PC-3 (cell line): ENCODE data around the gene RAB30. TPM values are rescaled to one million over a fixed set of nuclear protein-coding genes. Genes with fewer than 3 reads are reported as not detected.

Source experiments
- ATAC-seq: fragments of 200-7000 bp; cut with Tn5 transposase; 2 replicates; pipeline ENCODE4 v1.9.1; 2020; ENCODE audit warnings: mild to moderate bottlenecking, moderate library complexity
- BruUV-seq: library from RNA; stranded (reverse); fragments of 400-500 nt; replicated peaks from 2 replicates; lab custom pipeline; 2021; lab: Mats Ljungman, UMichigan
- CTCF ChIA-PET: fragments of 300-600 bp; sonication (Branson Sonifier 250); formaldehyde crosslinking; loops from one replicate; lab custom pipeline; 2022; ENCODE audit warnings: antibody characterized with exemption; lab: Charles Lee
- POLR2A ChIA-PET: fragments of 300-600 bp; sonication (Branson Sonifier 250); formaldehyde crosslinking; loops from one replicate; lab custom pipeline; 2022; ENCODE audit warnings: antibody characterized with exemption; ENCODE audit not compliant: unreplicated experiment; lab: Charles Lee
- DNase-seq: peaks from one replicate; pipeline ENCODE4 v3.0.0-alpha.2; 2015
- H2AFZ ChIP-seq: fragments of 300-600 bp; sonication (generic); 2 replicates; pipeline ENCODE4 v1.6.0; 2016; ENCODE audit warnings: antibody characterized with exemption, low read length
- H3F3A ChIP-seq: fragments of 300-600 bp; sonication (generic); one replicate; pipeline ENCODE4 v1.6.0; 2017; ENCODE audit warnings: antibody characterized with exemption, low read length, control low read depth, mild to moderate bottlenecking; ENCODE audit not compliant: unreplicated experiment
- H3K27ac ChIP-seq: fragments of 300-600 bp; sonication (generic); 2 replicates; pipeline ENCODE4 v1.5.1; 2016; ENCODE audit warnings: mild to moderate bottlenecking, low read length
- H3K27me3 ChIP-seq: fragments of 300-600 bp; sonication (generic); 2 replicates; pipeline ENCODE4 v1.6.1; 2016; ENCODE audit warnings: low read length, mixed read lengths
- H3K36me3 ChIP-seq: fragments of 300-600 bp; sonication (generic); 2 replicates; pipeline ENCODE4 v1.6.1; 2016; ENCODE audit warnings: low read depth, mixed run types, low read length, mixed read lengths
- H3K4me1 ChIP-seq: fragments of 300-600 bp; sonication (generic); 2 replicates; pipeline ENCODE4 v1.5.1; 2016; ENCODE audit warnings: low read length; ENCODE audit not compliant: insufficient read depth
- H3K4me2 ChIP-seq: fragments of 300-600 bp; sonication (generic); 2 replicates; pipeline ENCODE4 v1.6.0; 2016; ENCODE audit warnings: low read length
- H3K4me3 ChIP-seq: fragments of 300-600 bp; sonication (generic); 2 replicates; pipeline ENCODE4 v1.5.1; 2016; ENCODE audit warnings: mild to moderate bottlenecking, low read length, mixed read lengths
- H3K79me2 ChIP-seq: fragments of 300-600 bp; sonication (generic); 2 replicates; pipeline ENCODE4 v1.6.1; 2017; ENCODE audit warnings: low read length, mixed read lengths
- H3K9ac ChIP-seq: fragments of 300-600 bp; sonication (generic); 2 replicates; pipeline ENCODE4 v1.6.0; 2016; ENCODE audit warnings: mild to moderate bottlenecking, low read length
- H3K9me2 ChIP-seq: fragments of 300-600 bp; sonication (generic); replicated peaks from 2 replicates; pipeline ENCODE4 v1.6.1; 2016; ENCODE audit warnings: mixed run types, low read length, mixed read lengths
- H3K9me3 ChIP-seq: fragments of 300-600 bp; sonication (generic); 2 replicates; pipeline ENCODE4 v1.6.1; 2016; ENCODE audit warnings: low read length, mixed read lengths
- H4K20me1 ChIP-seq: fragments of 300-600 bp; sonication (generic); 2 replicates; pipeline ENCODE4 v1.6.1; 2016; ENCODE audit warnings: low read length, mixed read lengths
- CTCF ChIP-seq: fragments of 300-600 bp; sonication (generic); conservative IDR thresholded peaks from 2 replicates; pipeline ENCODE4 v1.5.1; 2017; ENCODE audit warnings: antibody characterized with exemption, low read depth, mild to moderate bottlenecking, low read length
- EZH2 ChIP-seq: fragments of 300-600 bp; sonication (generic); IDR thresholded peaks from one replicate; pipeline ENCODE4 v1.6.1; 2017; ENCODE audit warnings: antibody characterized with exemption, mild to moderate bottlenecking, low read length; ENCODE audit not compliant: unreplicated experiment
- EZH2phosphoT487 ChIP-seq: fragments of 300-600 bp; sonication (generic); IDR thresholded peaks from 2 replicates; pipeline ENCODE4 v1.6.1; 2018; ENCODE audit warnings: mild to moderate bottlenecking, antibody characterized with exemption, low read length, borderline replicate concordance
- intact Hi-C: fragments of 100-400 bp; cut with micrococcal nuclease; formaldehyde crosslinking; loops from 2 replicates; pipeline ENCODE4 v1.9.0; 2023
- total RNA-seq: library from RNA; depleted of rRNA; stranded (reverse); fragments of >200 nt; gene quantifications from 2 replicates; pipeline ENCODE4 v1.2.3, GENCODE V29; 2014

Gene RAB30
- total RNA-seq, 1 experiment from 2014 or later: 6.6 TPM

DNA sequence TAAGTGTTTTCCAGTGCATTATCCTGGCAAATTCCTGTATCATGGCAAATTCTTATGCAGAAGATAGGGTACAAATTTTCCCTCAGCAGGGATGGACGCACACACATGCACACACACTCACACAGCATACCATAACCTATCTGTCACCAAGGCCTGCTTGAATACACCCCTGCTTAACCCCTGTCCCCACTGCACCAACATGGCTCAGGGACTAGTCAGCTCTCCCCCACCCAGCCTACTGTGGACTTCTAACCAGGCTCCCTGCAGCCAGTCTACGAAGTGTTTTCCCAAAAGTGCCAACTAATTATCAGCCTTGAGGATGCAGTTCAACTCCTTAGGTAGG is 63.1 kb downstream of the RAB30 start:
- no peak overlapping the region for H3K9ac ChIP-seq
- CTCF ChIA-PET: no interaction called here
- H3K27me3 ChIP-seq: no peaks in the 10 kb centered on the region
- H3K36me3 ChIP-seq: no peaks in the 10 kb centered on the region
- peaks cover 28% of the 10 kb centered on the region for H3K4me1 ChIP-seq
- no TSS peak for BruUV-seq
- ATAC-seq (no peak), DNase-seq (no peak)
- H4K20me1 ChIP-seq: no peaks in the 10 kb centered on the region
- no peaks in the 10 kb centered on the region for H3K9me3 ChIP-seq
- peaks cover 8% of the 10 kb centered on the region for H3F3A ChIP-seq
- no peak overlapping the region for H3K4me2 ChIP-seq
- no peak for TF ChIP-seq CTCF
- H3K27ac ChIP-seq: no peak overlapping the region
- POLR2A ChIA-PET: no interaction called here
- intact Hi-C loops: no loop called here
- no peaks in the 10 kb centered on the region for H3K9me2 ChIP-seq
- no peaks in the 10 kb centered on the region for H3K79me2 ChIP-seq
- H3K4me3 ChIP-seq: no peak overlapping the region
- H2AFZ ChIP-seq: no peak overlapping the region

DNA sequence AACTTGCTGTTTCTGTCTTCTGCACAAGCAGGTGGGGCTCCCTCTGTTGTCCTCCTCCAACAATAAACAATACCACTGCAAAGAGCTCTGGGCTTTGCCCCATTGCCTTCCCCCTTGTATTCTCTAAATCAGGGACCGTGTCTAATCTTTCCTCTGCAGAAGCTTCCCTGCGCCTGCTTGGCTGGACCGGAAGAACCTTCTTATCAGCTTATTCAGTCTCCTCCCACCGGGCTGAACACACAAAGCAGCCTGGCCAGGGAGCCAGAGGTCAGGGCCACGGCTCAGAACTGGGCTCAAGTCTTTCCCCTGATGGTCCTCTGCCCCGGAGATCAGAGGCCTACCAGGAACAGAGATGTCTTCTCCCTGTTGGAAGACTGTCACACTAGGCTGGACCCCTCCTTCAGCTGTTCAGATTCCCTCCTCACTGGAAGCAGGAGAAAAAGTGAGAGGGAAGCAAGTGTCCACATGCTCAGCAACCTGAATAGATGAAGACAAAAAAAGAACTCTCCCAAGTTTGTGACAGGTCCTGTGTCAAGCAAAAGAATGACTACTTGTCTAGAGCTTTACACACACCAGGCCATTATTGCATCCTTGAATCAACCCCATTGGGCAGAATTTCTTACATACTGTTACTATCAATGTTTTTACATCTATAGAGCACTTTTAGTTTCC is 63.7 kb downstream of the RAB30 start:
- ChIA-PET CTCF (no interaction called here), POLR2A (no interaction called here)
- no peaks in the 10 kb centered on the region for H4K20me1 ChIP-seq
- no peak for TF ChIP-seq EZH2
- TF ChIP-seq EZH2phosphoT487: no peak
- H3K4me2 ChIP-seq: no peak overlapping the region
- no peak overlapping the region for H3K9ac ChIP-seq
- no peaks in the 10 kb centered on the region for H3K9me2 ChIP-seq
- ATAC-seq (no peak), DNase-seq (no peak)
- BruUV-seq: no TSS peak
- intact Hi-C loops: loop anchor here (2.0 kb wide), 1 partner anchor 37 kb away; no protein-coding TSS in a partner anchor
- H3F3A ChIP-seq: peaks cover 8% of the 10 kb centered on the region
- H3K36me3 ChIP-seq: no peaks in the 10 kb centered on the region
- H3K79me2 ChIP-seq: no peaks in the 10 kb centered on the region
- H3K27ac ChIP-seq: no peak overlapping the region
- no peaks in the 10 kb centered on the region for H3K9me3 ChIP-seq
- H2AFZ ChIP-seq: no peak overlapping the region
- H3K4me1 ChIP-seq: peaks cover 28% of the 10 kb centered on the region
- no peaks in the 10 kb centered on the region for H3K27me3 ChIP-seq
- H3K4me3 ChIP-seq: no peak overlapping the region

- Histone ChIP-seq H3K27ac (no peak overlapping the region), H4K20me1 (no peaks in the 10 kb centered on the region), H3K9me2 (no peaks in the 10 kb centered on the region), H3K4me2 (no peak overlapping the region), H3F3A (peaks cover 8% of the 10 kb centered on the region), H3K36me3 (no peaks in the 10 kb centered on the region), H2AFZ (no peak overlapping the region), H3K9ac (no peak overlapping the region), H3K27me3 (no peaks in the 10 kb centered on the region), H3K9me3 (no peaks in the 10 kb centered on the region), H3K4me3 (no peak overlapping the region), H3K79me2 (no peaks in the 10 kb centered on the region), H3K4me1 (peaks cover 28% of the 10 kb centered on the region)
- POLR2A ChIA-PET: no interaction called here
- CTCF ChIA-PET: no interaction called here
- TF ChIP-seq EZH2 (no peak), CTCF (no peak), EZH2phosphoT487 (no peak)
- intact Hi-C loops: loop anchor here (2.0 kb wide), 1 partner anchor 37 kb away; no protein-coding TSS in a partner anchor
- no peak for DNase-seq
- no peak for ATAC-seq
- no TSS peak for BruUV-seq
Measured at GRCh38 chr11:83007477-83007876, 64.2 kb downstream of the RAB30 start.
